Keratinocyte (primary cell): ENCODE data around the gene PRKCE. TPM values are rescaled to one million over a fixed set of nuclear protein-coding genes. Genes with fewer than 3 reads are reported as not detected.

Experiments used
- DNase-seq: peaks from one replicate; pipeline ENCODE4 v3.0.0-alpha.2; 2011; ENCODE audit warnings: low read depth, missing footprints, low spot score
- FAIRE-seq: peaks from 2 replicates; lab custom pipeline; 2011; peaks lifted over from hg19 to GRCh38; lab: Jason Lieb, UNC
- H2AFZ ChIP-seq: 2 replicates; pipeline ENCODE4 v1.6.0; 2012; ENCODE audit warnings: low read length, control low read depth, inconsistent platforms; ENCODE audit not compliant: control insufficient read depth
- H3K27ac ChIP-seq: 2 replicates; pipeline ENCODE4 v1.5.1; 2011; ENCODE audit warnings: low read length; ENCODE audit not compliant: control insufficient read depth, insufficient read depth
- H3K27me3 ChIP-seq: 3 replicates; pipeline ENCODE4 v1.6.0; 2011; ENCODE audit warnings: low read length; ENCODE audit not compliant: control insufficient read depth, insufficient read depth; ENCODE audit errors: extremely low read depth
- H3K36me3 ChIP-seq, 2 experiments: 2 replicates in 1 of 2; 3 replicates in 1 of 2; pipeline ENCODE4 v1.5.1; 2011; ENCODE audit warnings: low read length in 2 of 2, mild to moderate bottlenecking in 1 of 2; ENCODE audit not compliant: control insufficient read depth in 2 of 2, insufficient read depth in 2 of 2; ENCODE audit errors: extremely low read depth in 1 of 2
- H3K4me1 ChIP-seq: 3 replicates; pipeline ENCODE4 v1.5.1; 2011; ENCODE audit warnings: low read length; ENCODE audit not compliant: control insufficient read depth, insufficient read depth; ENCODE audit errors: extremely low read depth
- H3K4me2 ChIP-seq: 3 replicates; pipeline ENCODE4 v1.6.0; 2011; ENCODE audit warnings: low read depth, low read length; ENCODE audit not compliant: control insufficient read depth, insufficient read depth; ENCODE audit errors: extremely low read depth
- H3K4me3 ChIP-seq, 3 experiments: fragments of 200-600 bp in 1 of 3; sonication (generic) in 1 of 3; 2 replicates in 2 of 3; 3 replicates in 1 of 3; pipeline ENCODE4 v1.5.1; 2011 to 2016; ENCODE audit warnings: low read length in 3 of 3, mild to moderate bottlenecking in 3 of 3, control low read depth in 2 of 3, inconsistent platforms in 1 of 3, low read depth in 1 of 3, mixed read lengths in 1 of 3, mixed run types in 1 of 3, moderate library complexity in 1 of 3; ENCODE audit not compliant: control insufficient read depth in 2 of 3, insufficient read depth in 2 of 3; ENCODE audit errors: extremely low read depth in 1 of 3
- H3K79me2 ChIP-seq: 2 replicates; pipeline ENCODE4 v1.6.0; 2012; ENCODE audit warnings: low read length; ENCODE audit not compliant: control insufficient read depth, insufficient read depth
- H3K9ac ChIP-seq: 3 replicates; pipeline ENCODE4 v1.6.0; 2011; ENCODE audit warnings: low read length; ENCODE audit not compliant: control insufficient read depth, insufficient read depth; ENCODE audit errors: extremely low read depth
- H3K9me1 ChIP-seq: 3 replicates; pipeline ENCODE4 v1.6.0; 2011; ENCODE audit warnings: low read length; ENCODE audit not compliant: control insufficient read depth, insufficient read depth; ENCODE audit errors: extremely low read depth
- H3K9me3 ChIP-seq: 2 replicates; pipeline ENCODE4 v1.5.1; 2012; ENCODE audit warnings: low read depth, low read length; ENCODE audit not compliant: control insufficient read depth
- H4K20me1 ChIP-seq: 3 replicates; pipeline ENCODE4 v1.6.0; 2011; ENCODE audit warnings: low read length; ENCODE audit not compliant: control insufficient read depth, insufficient read depth; ENCODE audit errors: extremely low read depth
- EZH2 ChIP-seq: IDR thresholded peaks from one replicate; pipeline ENCODE4 v1.6.1; 2012; ENCODE audit warnings: inconsistent platforms, mild to moderate bottlenecking, low read length, moderate library complexity
- dilution Hi-C: fragments of 300-500 bp; cut with MboI; formaldehyde crosslinking; loops from one replicate; pipeline ENCODE4 v1.7.0; 2020; ENCODE audit warnings: low sequenced_read_pairs; ENCODE audit not compliant: extremely low pct_ligation_motif_present
- polyA plus RNA-seq, 5 experiments: library from polyadenylated mRNA; depleted of rRNA in 3 of 5; stranded (reverse) in 3 of 5; stranded (forward) in 1 of 5; unstranded in 1 of 5; fragments of >200 nt; gene quantifications; 1 replicate in 1 of 5; 2 replicates in 3 of 5; 3 replicates in 1 of 5; pipeline versions ENCODE4 v1.2.1 to v1.2.3, GENCODE V29; 2011 to 2012; ENCODE audit warnings: missing spikeins in 2 of 5, low read depth in 1 of 5, low replicate concordance in 1 of 5
- TF ChIP-seq, protein P1 (sequence below), 3 experiments: IDR thresholded peaks in 1 of 3; conservative IDR thresholded peaks in 1 of 3; optimal IDR thresholded peaks in 1 of 3; 2 replicates in 2 of 3; 3 replicates in 1 of 3; pipeline versions ENCODE3 to v1.5.1; 2011; ENCODE audit warnings: low read length in 3 of 3, mild to moderate bottlenecking in 3 of 3, moderate library complexity in 2 of 3, control low read depth in 1 of 3, inconsistent platforms in 1 of 3; ENCODE audit not compliant: insufficient read depth in 2 of 3; ENCODE audit errors: extremely low read depth in 1 of 3

Gene PRKCE
- polyA plus RNA-seq, 1 donor (not counting 4 experiments of a cell fraction or from before 2014, with no cell fraction given), result 2.0 TPM

DNA sequence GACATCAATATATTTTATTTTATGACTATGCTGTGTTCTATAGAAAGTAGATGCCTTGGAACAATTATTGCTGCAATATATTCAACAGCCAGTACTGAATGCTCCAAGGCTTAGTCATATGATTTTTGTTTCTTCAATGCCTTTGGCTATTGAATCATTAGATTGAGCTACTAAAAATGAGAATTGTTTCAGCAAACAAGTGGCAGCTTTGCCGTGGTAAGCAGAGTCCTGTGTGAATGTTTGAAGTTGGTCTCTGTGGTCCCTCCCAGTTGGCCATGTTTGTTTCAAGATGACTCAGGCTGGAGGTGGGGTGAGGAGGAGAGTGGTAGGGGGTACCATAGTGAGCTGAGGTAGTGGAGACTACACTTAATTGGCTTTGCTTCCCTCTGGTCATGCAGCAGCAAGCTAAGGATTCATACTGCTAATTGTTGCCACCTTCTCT is 447.2 kb downstream of the PRKCE start:
- Histone ChIP-seq H3K4me3 (peak overlapping the region in 1 of 3 experiments; percentile 39), H4K20me1 (no peaks in the 10 kb centered on the region), H3K9me3 (peaks cover 2% of the 10 kb centered on the region), H3K27ac (peak overlapping the region; percentile 85), H3K27me3 (no peaks in the 10 kb centered on the region), H3K4me1 (peaks cover 24% of the 10 kb centered on the region), H3K9me1 (no peaks in the 10 kb centered on the region), H3K79me2 (no peaks in the 10 kb centered on the region), H2AFZ (peak overlapping the region; percentile 18), H3K4me2 (peak overlapping the region; percentile 56), H3K36me3 (no peaks in the 10 kb centered on the region), H3K9ac (no peak overlapping the region)
- dilution Hi-C loops, result no loop called here
- TF ChIP-seq EZH2, result no peak
- TF ChIP-seq, protein P1, sequence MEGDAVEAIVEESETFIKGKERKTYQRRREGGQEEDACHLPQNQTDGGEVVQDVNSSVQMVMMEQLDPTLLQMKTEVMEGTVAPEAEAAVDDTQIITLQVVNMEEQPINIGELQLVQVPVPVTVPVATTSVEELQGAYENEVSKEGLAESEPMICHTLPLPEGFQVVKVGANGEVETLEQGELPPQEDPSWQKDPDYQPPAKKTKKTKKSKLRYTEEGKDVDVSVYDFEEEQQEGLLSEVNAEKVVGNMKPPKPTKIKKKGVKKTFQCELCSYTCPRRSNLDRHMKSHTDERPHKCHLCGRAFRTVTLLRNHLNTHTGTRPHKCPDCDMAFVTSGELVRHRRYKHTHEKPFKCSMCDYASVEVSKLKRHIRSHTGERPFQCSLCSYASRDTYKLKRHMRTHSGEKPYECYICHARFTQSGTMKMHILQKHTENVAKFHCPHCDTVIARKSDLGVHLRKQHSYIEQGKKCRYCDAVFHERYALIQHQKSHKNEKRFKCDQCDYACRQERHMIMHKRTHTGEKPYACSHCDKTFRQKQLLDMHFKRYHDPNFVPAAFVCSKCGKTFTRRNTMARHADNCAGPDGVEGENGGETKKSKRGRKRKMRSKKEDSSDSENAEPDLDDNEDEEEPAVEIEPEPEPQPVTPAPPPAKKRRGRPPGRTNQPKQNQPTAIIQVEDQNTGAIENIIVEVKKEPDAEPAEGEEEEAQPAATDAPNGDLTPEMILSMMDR (optimal IDR thresholded peaks at IDR 0.05 in 1 of 3, IDR thresholded peaks at IDR 0.05 in 1 of 3, conservative IDR thresholded peaks at IDR 0.05 in 1 of 3; ENCODE audit: extremely low read depth in 1 of 3, insufficient read depth in 2 of 3, low read length in 3 of 3), result no peak
- peak; percentile 97 for FAIRE-seq
- peak; percentile 79 for DNase-seq

DNA sequence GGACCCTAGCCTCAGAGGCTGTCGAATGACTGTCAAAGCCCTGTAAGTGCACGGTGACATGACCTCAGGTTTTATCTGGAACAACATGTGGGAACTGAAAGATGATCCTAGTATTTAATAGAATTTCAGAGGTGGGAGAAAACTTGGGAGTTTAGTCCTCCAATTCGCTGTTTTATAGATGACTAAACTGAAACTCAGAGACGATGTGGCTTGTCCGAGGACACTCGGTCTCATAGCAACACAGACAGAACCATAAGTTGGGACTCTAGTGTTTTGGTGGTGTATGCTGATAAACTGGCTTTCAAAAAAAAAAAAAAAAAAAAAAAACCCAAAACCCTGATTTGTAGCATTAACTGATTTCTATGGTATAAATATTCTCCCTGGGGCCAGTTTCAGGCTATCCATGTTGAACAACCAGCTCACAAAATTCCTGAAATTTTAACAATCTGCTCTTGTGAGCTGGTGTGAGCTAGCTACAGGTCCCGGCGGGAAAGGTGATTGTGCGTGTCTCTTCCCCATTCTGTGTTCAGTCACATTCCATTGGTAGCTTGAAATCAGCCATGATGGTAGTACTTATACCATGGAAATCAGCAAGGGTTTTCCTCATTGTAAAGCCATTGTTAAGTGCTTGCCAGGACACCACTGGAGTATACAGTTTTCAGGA is 450.2 kb downstream of the PRKCE start:
- no peak for TF ChIP-seq EZH2
- TF ChIP-seq, protein P1 (optimal IDR thresholded peaks at IDR 0.05 in 1 of 3, IDR thresholded peaks at IDR 0.05 in 1 of 3, conservative IDR thresholded peaks at IDR 0.05 in 1 of 3; ENCODE audit: extremely low read depth in 1 of 3, insufficient read depth in 2 of 3, low read length in 3 of 3), result no peak
- FAIRE-seq (no peak), DNase-seq (no peak)
- Histone ChIP-seq H3K4me3 (no peak overlapping the region), H2AFZ (no peak overlapping the region), H3K9ac (no peak overlapping the region), H3K36me3 (no peaks in the 10 kb centered on the region), H3K9me3 (peaks cover 6% of the 10 kb centered on the region), H4K20me1 (no peaks in the 10 kb centered on the region), H3K27me3 (no peaks in the 10 kb centered on the region), H3K27ac (no peak overlapping the region), H3K4me2 (no peak overlapping the region), H3K79me2 (no peaks in the 10 kb centered on the region), H3K4me1 (peaks cover 24% of the 10 kb centered on the region), H3K9me1 (no peaks in the 10 kb centered on the region)
- dilution Hi-C loops, result no loop called here
